HG02759 (cell line): Measurements from ENCODE around the gene APEH.
A peak's percentile ranks its signal among the peaks of the same experiment; 100 is the strongest.
"Not testable (repeated sequence)": the region's sequence is repeated elsewhere in the genome, so short reads cannot be mapped to it uniquely, and the experiment has no call there.

ENCODE experiments used
- ATAC-seq: cut with Tn5 transposase; IDR thresholded peaks from one replicate; pipeline ENCODE4 v1.9.1; 2021; ENCODE audit warnings: mild to moderate bottlenecking, moderate library complexity; ENCODE audit not compliant: unreplicated experiment

The APEH gene

GRCh38 chr3:49689046-49689907 is 15.1 kb downstream of the APEH start, which contains the start of the genes MST1 and RNF123:
Gene MST1, minus strand, starts transcription at chr3:49689474. Its CDS starts 783 bp downstream, at chr3:49688691.
Gene RNF123, plus strand, starts transcription at chr3:49689557. Its CDS starts 1,609 bp downstream, at chr3:49691166.
- peak; percentile 70 for ATAC-seq

GRCh38 chr3:49689908-49690624 is 15.9 kb downstream of the APEH start:
- ATAC-seq: not testable (repeated sequence)

GRCh38 chr3:49690856-49691255 is 16.7 kb downstream of the APEH start:
- ATAC-seq: not testable (repeated sequence)

- ATAC-seq: not testable (repeated sequence)
Measured at GRCh38 chr3:49691481-49691880, 17.3 kb downstream of the APEH start.

- not testable (repeated sequence) for ATAC-seq
Measured at GRCh38 chr3:49694409-49695070, 20.4 kb downstream of the APEH start.

GRCh38 chr3:49695350-49696015 is 21.3 kb downstream of the APEH start:
- not testable (repeated sequence) for ATAC-seq

GRCh38 chr3:49699281-49699979 is 25.3 kb downstream of the APEH start:
- no peak for ATAC-seq

- no peak for ATAC-seq
Measured at GRCh38 chr3:49700014-49700413, 25.9 kb downstream of the APEH start.

- no peak for ATAC-seq
Measured at GRCh38 chr3:49700453-49701128, 26.4 kb downstream of the APEH start.

- no peak for ATAC-seq
Measured at GRCh38 chr3:49701388-49702077, 27.4 kb downstream of the APEH start.

- ATAC-seq: no peak
Measured at GRCh38 chr3:49702672-49703071, 28.5 kb downstream of the APEH start.

GRCh38 chr3:49703443-49703927 is 29.3 kb downstream of the APEH start:
- ATAC-seq: peak; percentile 78

GRCh38 chr3:49703956-49704355 is 29.8 kb downstream of the APEH start:
- ATAC-seq: no peak

- no peak for ATAC-seq
Measured at GRCh38 chr3:49704629-49705028, 30.5 kb downstream of the APEH start.

GRCh38 chr3:49705390-49705960 is 31.3 kb downstream of the APEH start:
- no peak for ATAC-seq

- no peak for ATAC-seq
Measured at GRCh38 chr3:49706456-49707112, 32.4 kb downstream of the APEH start.

GRCh38 chr3:49707113-49707480 is 32.9 kb downstream of the APEH start:
- no peak for ATAC-seq

- ATAC-seq: no peak
Measured at GRCh38 chr3:49709852-49710251, 35.7 kb downstream of the APEH start.
